Fibroblast of skin of abdomen (primary cell): ENCODE measurements around the gene GSG1L.

ENCODE experiments used
- DNase-seq: peaks from one replicate; pipeline ENCODE4 v3.0.0-alpha.2; 2013

GSG1L gene

DNA sequence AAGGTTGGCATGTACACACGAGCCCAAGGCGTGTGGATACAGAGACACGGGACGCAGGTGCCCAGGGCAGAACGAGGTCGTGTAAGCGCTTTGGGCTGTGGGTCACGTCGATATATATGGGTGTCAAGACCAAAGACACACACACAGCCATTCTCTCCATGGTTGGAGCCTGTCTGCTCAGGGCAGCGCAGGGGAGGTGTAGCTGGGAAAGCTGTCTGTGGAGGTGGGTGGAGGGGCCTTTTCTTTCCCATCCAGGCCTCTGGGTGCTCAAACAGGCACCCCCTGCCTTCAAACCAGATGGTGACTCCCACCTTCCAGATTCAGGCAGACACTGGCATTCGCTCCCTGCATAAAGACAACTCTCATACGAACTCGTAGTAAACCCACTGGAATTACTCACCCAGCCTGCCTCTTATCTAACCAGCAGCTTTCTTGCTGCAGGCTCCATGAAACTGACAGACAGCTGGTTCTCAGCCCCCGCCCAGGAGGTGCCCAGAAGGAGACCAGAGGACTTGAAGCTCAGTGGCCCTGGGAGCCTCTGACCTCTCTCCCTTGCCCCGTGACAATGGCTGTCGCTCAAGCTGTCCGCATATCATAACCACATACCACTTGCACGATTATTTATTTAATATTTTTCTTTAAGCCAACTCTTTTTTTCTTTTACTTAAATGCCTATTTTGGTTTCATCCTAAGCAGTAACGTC, 276.4 kb downstream of the GSG1L start:
- DNase-seq, result no peak

DNA sequence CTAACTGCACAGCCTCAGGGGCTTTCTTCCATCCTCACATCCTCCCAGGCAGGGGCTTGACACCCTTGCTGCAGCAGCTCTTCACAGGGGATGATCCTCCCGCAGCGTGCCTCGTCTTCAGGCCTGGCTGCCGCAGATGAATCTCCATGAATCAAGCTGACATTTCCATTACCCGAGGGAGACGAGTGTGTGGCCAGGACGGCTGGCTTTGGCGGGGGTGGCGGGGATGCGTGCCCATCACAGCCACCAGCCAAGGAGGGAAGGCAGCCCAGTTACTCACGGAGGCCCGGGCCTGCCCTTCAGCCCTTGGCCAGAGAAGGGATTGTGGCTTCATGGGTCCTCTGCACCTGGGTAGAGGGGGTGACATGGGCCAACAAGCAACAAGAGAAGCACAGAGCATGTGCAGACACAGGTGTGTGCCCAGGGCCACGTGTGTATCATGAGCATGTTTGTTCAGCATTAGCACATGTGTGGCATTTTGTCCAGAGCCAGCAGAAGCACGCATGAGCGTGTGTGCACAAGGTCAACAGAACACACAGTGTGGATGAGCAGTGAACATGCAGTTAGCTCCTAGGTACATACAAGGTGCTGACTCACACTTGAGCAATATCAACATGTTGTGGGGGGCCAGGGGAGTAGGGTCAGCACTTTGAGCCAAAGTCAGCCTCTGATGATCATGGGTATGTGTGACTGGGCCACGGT, 277.1 kb downstream of the GSG1L start:
- no peak for DNase-seq

DNA sequence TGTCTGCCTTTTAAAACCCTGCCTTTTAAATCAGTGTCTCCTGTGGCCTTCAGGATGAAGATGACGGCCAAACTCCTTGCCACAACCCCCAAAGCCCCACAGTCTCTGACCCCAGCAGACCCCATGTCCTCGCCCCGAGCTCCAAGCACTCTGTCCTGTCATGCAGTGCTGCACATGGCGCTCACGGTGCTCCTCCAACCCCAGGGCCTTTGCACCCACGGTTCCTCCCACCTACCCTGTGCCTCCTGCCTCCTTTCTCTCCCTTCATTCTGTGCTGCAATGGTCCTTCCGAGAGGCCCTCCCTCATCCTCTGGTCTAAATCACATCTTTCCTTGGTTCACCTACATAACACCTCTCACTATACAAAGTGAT, 278.2 kb downstream of the GSG1L start:
- DNase-seq, result no peak

DNA sequence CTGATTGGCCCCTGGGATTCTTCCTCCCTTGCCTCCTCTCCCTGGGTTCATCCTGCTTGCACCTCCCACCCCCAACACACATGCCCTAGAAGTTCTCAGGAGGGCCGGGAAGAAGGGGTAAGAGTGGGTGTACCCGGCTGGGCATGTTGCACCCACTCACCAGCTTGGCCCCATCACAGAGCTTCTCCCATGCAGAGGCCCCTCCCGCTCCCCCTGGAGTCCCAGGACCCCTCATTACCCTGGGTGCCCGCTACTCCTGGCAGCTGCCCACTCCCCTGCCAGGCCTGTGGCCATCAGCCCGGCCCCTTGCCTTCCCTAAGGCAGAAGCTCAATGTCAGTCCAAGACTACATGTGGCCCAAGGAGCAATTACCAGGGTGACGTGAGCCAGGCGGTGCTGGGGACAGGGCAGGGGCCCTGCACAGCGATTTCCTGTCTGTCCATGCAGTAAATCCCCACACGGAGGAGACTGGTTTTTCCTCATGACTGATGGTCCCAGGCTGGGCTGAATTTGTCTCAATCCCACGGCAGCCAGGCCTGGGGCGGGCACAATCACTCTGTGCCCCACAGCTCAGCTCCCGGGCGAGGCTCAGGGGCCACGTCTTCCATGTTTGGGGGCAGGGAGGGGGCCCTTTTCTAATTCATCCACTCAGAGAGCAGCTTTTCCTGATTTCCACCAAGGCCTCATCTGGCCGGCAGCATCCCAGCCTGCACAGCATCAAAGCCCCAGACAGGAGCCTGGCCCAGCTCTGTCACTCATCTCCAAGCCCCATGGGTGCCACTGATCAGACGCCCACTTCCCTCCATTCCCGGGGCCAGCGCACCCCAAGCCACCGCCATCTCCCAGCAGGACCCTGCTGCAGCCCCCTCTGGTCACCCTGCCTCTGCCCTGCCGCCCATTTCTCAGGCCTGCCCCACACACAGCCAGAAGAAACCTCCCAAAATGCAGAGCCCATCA, 278.9 kb downstream of the GSG1L start:
- DNase-seq, result no peak

DNA sequence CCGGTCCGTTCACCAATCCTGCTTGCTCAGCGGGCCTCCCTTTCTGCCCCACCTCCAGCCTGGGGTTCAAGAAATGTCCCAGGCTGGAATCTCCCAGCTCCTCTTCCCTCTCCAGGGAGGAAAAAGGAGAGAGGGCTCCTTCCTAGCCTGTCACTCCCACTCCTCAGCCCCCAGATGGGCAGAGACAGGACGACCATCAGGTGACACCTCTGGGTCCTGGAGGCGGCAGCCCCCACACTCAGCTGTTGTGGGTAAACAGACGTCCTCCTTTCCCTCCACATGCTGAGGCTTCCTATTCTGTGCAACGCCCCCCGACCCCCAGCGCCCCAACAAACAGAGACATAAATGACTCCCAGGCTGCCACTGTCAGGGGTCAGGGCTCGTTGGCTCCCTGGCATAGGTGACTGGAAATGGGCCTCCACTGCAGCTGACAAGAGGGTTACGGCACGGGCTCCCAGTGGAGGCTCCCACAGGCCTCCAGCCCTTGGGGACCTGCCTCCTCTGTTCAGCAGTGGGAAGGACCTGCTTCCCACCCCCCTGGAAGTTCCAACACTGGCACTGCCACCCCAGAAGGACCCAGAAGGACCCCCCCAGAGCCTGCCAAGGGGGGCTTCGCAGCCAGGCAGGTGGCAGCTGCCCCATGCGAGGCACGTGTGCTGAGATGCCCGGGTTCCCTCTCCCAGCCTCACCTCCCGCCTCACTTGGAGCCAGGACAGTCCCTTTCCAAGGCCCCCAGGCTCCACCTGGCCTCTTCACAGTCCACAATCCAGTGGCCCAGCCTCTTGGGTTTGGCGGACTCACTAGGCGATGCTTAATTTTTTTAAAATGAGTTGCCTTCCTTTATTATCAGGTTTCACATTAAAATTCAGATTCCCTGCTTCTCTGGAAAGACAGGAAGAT, 281.3 kb downstream of the GSG1L start:
- DNase-seq, result no peak

DNA sequence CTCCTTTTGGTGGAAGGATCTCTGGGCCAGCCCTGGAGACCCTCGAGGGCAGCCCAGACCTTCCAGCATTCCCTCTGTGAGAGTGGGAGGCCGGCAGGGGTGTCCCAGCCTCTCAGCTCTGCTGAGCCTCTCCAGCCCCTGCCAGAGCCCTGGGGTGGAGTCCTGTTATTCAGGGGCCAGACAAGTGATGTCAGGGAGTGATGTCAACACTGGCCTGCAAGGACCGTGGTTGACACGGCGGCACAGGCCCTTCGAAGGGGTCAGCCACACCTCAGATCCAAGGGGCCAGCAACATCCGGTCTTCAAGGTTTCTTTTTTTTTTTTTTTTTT, 282.4 kb downstream of the GSG1L start:
- no peak for DNase-seq

DNA sequence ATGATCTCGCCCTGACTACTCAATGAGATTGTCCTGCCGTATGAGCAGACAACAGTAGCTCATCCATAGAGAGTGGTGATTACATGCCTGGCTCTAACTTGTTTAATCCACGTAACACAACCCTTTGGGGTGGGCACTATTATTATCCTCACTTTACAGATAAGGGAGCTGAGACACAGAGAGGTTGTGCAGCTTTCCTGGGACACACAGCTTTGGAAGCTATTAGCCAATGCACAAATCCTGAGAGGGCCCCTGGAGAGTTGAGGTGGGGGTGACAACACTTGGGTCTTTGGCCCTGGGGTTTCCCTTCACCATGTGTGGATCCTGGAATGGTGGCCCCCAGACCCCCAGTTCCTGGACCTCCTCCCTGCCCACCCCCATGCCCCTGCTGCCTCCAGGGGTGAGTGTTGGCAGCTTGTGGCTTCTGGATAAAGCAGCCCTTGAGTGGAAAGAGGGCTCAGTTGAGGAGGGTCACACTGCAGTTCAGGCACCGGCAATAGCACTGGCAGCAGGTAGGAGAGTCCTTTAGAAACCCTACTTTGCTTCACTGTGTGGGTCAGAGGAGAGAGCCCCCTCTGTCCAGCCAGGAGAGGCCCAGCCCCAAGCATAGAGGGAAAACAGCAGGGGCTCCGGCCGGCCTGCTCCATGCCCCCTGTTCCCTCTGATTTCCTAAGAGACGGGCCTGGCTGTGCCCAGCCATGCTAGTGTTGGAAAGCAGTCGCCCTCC, 282.9 kb downstream of the GSG1L start:
- no peak for DNase-seq

DNA sequence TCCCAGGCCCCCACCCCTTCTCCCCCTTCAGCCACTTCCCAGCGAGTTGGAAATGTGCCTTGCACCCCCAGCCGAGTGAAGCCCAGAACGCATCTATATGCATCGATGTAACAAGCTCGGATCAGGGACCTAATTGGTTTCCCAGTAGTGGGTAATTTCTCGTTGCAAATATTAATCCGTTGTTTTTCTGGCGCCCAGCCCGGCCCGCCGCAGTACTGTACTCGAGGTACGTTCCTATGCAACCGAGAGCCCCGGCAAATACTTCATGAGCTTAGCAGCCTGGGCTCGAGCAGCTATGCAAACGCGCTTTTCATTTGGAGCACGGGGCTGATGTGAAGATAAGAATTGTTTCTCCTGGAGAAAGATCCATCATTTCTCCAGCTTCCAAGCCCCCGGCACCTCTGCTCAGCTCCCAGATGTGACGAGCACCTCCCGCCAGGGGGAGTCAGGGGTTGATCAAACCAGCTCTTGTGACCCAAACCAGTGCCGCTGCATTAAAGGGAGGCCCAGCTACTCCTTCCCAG, 283.8 kb downstream of the GSG1L start:
- DNase-seq, result peak; percentile 45

DNA sequence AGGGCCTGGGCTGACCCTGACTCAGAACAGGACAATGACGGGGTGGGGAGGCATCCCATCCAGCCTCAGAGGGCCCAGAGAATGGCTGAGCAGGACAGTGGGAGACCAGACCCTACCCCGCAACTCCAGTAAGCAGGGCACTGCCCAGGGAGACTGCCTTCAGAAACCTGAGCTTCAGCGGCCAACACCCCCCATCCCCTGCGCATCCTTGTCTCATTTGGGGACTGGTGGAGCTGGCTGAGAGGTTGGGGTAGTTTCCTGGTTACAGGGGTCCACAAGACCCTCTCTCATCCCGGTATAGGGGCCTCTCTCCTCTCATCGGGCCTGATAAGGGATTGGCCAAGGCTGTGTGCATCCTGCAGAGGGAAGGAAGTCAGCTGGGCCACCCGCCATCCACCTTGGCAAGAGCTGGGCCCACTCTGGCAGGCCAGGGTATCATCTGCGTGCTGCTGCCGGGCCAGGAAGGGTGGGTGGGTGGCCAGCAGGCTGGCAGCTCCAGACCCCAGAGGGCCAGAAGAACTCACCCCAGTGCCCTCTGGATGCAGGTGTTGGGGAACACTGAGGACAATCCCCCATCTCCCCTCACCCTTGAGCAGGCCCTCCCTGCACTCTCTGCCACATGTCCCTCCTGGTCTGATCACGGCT, 284.5 kb downstream of the GSG1L start:
- no peak for DNase-seq

DNA sequence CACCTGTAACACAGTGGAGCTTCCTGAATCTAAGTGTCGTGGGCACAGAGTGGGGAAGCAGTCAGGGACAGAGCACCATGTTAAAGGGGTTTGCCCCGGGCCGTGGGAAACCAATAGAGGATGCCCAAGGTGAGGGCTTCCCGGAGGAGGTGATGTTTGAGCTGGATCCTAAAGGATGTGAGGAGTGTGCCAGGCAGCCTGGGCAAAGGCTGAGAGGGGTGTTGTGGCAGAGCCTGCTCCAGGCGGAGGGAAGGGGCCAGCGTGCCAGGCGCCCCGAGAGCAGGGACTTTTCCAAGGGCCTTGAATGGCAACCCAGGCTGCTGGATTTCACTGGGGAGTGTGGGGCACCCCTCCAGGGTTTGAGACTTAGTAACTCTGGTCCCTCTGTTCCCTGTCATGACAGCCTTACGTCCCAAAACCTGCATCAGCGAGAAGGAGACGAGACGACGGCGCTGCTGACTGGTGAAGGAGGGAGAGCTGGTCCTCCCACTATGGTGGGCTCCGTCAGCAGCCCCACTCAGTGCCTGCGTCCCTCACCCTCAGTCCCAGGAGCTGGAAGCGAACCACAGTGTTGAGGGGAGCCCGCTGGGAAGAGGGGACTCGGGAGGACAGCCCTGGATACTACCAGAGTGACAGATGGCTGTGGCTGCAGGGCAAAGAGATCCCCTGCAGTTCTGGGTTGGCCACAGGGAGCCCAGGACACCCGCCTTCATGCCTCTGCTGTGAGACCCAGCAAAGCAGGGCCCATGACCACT, 285.2 kb downstream of the GSG1L start:
- DNase-seq, result no peak

DNA sequence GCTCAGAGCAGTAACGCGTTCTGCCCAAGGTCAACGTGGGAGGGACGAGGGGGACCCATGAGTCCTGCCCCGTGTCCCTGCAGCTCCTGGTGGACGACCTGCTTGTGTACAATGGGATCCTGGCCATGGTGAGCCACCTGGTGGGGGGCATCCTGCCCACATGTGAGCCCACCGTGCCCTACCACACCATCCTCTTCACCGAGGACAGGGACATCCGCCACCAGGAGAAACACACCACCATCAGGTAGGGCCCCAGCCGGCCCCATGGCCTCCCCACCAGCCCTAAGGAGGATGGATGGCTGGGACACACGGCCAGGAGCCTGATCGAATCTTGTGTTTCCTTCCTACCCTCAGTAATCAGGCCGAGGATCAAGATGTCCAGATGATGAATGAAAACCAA, 286.0 kb downstream of the GSG1L start:
- DNase-seq, result no peak

DNA sequence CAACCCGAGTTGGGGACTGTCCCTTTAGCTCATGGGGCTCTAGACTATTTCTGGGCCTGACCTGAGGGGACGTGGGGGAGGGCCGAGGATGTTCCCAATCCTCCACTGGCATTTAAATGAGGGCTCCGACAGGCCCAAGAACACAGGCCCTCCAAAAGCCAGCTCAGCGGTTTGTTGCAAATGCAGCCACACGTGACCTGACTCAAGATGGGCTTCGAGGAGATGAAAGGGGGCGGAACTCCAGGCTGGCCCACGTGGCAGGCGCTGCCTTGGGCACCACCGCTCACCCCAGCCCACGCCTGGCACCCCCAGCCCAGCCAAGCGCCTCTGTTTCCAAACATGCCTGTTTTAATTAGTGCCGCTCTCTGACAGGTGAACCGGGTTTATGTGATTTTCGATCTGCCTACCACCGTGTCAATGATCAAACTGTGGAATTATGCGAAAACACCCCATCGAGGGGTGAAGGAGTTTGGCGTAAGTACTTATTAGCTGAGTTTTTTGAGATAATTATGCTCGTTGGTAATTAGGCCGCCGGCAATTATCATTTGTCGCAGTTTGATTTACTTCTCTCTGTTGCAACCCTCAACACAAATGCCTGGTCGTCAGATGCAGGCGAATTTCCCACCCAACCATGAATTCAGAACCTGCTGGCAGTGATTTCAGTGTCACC, 286.8 kb downstream of the GSG1L start:
- DNase-seq, result no peak

DNA sequence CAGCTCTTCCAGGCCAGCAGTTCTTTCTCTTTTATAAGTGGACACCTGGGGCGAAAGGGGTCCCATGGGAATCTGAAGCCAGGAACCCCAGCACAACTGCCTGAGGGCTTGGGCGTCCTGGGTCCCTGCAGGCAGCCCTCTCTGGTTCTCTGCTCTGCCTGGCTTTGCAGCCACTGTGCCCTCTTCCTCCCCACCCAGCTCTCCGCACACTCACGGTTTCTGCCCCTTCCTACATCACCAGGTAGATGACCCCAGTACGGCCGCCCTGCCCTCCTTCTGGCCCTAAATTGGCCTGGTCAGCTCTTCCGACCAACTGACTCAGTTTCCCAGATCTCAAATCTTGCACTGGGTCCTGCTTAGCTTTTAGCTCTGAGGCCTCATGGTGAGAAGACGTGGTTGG, 288.3 kb downstream of the GSG1L start:
- DNase-seq, result no peak

DNA sequence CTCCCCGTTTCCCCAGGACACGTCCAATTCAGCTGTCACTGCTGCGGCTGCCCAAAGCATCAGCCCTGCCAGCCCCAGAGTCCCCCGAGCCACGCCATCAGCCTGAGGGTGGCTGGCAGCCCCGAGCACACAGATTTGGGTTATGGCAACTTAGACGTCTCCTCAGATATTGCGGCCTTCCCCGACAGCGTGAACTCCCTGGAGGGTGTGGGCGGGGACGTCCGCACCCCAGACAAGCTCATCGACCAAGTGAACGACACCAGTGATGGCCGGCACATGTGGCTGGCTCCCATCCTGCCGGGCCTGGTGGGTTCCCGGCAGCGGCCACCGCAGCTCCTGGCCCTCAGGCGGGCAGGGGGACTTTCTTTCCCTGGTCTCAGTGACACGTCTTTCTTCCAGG, 288.7 kb downstream of the GSG1L start:
- DNase-seq, result no peak

DNA sequence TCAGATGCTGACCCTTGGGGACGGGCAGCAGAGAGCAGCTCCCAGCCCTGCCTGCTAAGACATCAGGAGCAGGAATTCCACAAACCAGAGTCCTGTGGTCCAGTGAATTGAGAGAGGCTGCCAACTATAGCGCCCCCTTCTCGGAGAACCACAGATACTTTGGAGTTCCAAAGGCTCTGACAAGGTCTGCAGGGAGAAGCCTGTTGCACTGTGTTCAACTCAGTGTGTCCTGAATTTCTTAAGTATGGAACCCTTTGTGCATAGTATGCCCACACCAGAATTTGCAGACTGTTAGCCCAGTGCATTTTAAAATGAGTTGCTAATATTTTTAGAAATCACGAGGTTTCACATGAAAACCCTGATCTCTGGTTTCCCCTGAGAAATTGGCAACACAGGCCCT, 290.2 kb downstream of the GSG1L start:
- no peak for DNase-seq

DNA sequence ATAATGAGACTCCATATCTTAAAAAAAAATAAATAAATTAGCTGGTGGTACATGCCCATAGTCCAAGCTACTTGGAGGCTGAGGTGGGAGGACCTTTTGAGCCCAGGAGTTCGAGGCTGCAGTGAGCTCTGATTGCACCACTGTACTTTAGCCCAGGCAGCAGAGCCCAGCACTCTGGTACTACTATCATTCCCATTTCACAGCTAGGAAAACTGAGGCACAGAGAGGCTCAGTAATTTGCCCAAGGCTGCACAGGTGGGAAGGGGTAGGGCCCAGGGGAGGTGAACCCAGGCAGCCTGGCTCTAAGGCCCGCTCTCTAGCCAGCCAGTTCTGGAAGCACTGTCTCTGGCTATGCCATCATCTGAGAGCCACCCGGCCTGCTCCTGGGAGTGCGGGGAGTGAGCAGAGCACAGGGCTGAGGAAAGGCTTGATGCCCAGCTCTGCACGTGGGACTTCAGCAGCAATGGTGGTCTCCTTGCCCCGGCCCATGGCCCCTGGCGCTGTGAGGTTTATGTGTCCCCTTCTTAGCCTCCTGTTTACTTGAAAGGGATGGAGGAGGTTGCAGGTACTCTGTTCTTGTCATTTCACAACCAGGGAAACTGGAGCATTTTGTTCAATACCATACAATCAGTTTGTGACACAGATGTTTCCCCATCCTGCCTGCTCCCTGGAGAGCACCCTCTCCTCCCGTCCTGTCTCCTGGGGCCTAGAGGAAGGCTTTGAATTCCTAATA, 291.3 kb downstream of the GSG1L start:
- DNase-seq, result no peak

DNA sequence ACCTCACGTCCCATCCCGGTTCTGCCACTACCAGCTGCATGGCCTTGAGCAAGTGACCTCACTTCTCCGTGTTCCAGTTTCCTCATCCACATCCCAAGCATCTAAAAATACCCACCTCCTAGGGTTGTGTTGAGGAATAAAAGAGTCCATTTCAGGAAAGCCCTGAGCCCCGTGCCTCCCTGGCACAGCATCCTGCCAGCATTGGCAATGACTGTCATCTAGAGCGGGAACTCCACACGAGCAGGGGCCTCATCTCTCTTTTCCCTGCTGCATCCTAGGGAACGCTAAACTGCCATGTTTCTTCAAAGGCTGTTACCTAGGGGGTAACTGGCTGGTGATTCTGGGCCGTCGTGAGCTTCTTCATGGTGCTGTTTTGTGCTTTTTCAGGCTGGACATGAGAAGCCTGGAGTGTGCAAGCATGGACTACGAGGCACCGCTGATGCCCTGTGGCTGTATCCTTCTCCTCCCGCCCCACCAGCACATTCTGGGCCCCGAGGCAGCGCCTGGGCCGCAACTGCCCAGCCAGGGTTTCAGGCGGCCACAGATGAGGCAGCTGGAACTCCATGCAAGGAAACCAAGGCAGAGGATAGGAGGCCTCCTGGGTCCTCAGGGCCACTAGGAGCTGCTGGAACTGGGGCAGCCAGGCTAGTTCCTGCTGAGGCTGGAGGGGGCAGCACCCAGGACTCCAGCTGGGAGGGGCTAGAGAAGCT, 292.2 kb downstream of the GSG1L start:
- DNase-seq, result no peak
